GM23338 (cell line): ENCODE data around the gene HNRNPK. TPM values are rescaled to one million over a fixed set of nuclear protein-coding genes. Genes with fewer than 3 reads are reported as not detected.

Source experiments
- ATAC-seq: fragments of 200-7000 bp; cut with Tn5 transposase; 3 replicates; pipeline ENCODE4 v1.9.1; 2020
- DNase-seq: peaks from one replicate; pipeline ENCODE4 v3.0.0-alpha.2; 2015; ENCODE audit warnings: low spot score
- H2AFZ ChIP-seq: fragments of 200-600 bp; sonication (generic); 2 replicates; pipeline ENCODE4 v1.8.0; 2016; ENCODE audit warnings: antibody characterized with exemption, mild to moderate bottlenecking, moderate library complexity
- H3F3A ChIP-seq: fragments of 200-600 bp; sonication (generic); replicated peaks from 2 replicates; pipeline ENCODE4 v1.8.0; 2017; ENCODE audit warnings: antibody characterized with exemption, mixed run types, low read depth
- H3K27ac ChIP-seq: fragments of 200-600 bp; sonication (generic); 2 replicates; pipeline ENCODE4 v1.6.1; 2016; ENCODE audit warnings: low read depth
- H3K27me3 ChIP-seq: fragments of 200-600 bp; sonication (generic); 2 replicates; pipeline ENCODE4 v1.8.0; 2016; ENCODE audit warnings: mild to moderate bottlenecking, mixed run types, moderate library complexity; ENCODE audit not compliant: insufficient read depth
- H3K36me3 ChIP-seq: fragments of 200-600 bp; sonication (generic); 2 replicates; pipeline ENCODE4 v1.8.0; 2016; ENCODE audit warnings: mild to moderate bottlenecking; ENCODE audit not compliant: insufficient read depth
- H3K4me1 ChIP-seq: fragments of 200-600 bp; sonication (generic); 2 replicates; pipeline ENCODE4 v1.8.0; 2016; ENCODE audit warnings: mild to moderate bottlenecking, moderate library complexity; ENCODE audit not compliant: insufficient read depth
- H3K4me2 ChIP-seq: fragments of 200-600 bp; sonication (generic); 2 replicates; pipeline ENCODE4 v1.7.1; 2017; ENCODE audit warnings: mixed run types
- H3K4me3 ChIP-seq: fragments of 200-600 bp; sonication (generic); 2 replicates; pipeline ENCODE4 v1.6.1; 2016; ENCODE audit warnings: mixed run types
- H3K79me2 ChIP-seq: fragments of 200-600 bp; sonication (generic); replicated peaks from 2 replicates; pipeline ENCODE4 v1.8.0; 2017; ENCODE audit warnings: mild to moderate bottlenecking; ENCODE audit not compliant: insufficient read depth
- H3K9me2 ChIP-seq: fragments of 200-600 bp; sonication (generic); 2 replicates; pipeline ENCODE4 v1.8.0; 2017; ENCODE audit not compliant: insufficient read depth
- H4K20me1 ChIP-seq: fragments of 200-600 bp; sonication (generic); replicated peaks from 2 replicates; pipeline ENCODE4 v1.8.0; 2017; ENCODE audit warnings: mild to moderate bottlenecking; ENCODE audit not compliant: insufficient read depth
- H3K27ac Mint-ChIP-seq: 2 replicates; pipeline ENCODE4 v1.8.0; 2020; ENCODE audit warnings: inconsistent platforms, mild to moderate bottlenecking, moderate library complexity, mixed read lengths
- H3K27me3 Mint-ChIP-seq: 3 replicates; pipeline ENCODE4 v1.8.0; 2022; ENCODE audit warnings: low read depth, mild to moderate bottlenecking, moderate library complexity, mixed read lengths, inconsistent platforms; ENCODE audit not compliant: insufficient read depth, poor library complexity
- H3K36me3 Mint-ChIP-seq: 3 replicates; pipeline ENCODE4 v1.8.0; 2021; ENCODE audit warnings: low read depth, mild to moderate bottlenecking, inconsistent platforms, moderate library complexity, mixed read lengths
- H3K4me1 Mint-ChIP-seq: 3 replicates; pipeline ENCODE4 v1.8.0; 2020; ENCODE audit warnings: mild to moderate bottlenecking, inconsistent platforms, mixed read lengths
- H3K4me3 Mint-ChIP-seq: 3 replicates; pipeline ENCODE4 v1.8.0; 2021; ENCODE audit warnings: moderate library complexity, mild to moderate bottlenecking, inconsistent platforms, mixed read lengths
- H3K9me3 Mint-ChIP-seq: 3 replicates; pipeline ENCODE4 v1.8.0; 2020; ENCODE audit warnings: moderate library complexity, mild to moderate bottlenecking, inconsistent platforms, mixed read lengths
- CREB1 ChIP-seq: fragments of 250-450 bp; sonication (Bioruptor Pico); IDR thresholded peaks from 2 replicates; pipeline ENCODE4 v1.5.0; 2020; ENCODE audit warnings: low read depth, mild to moderate bottlenecking, moderate library complexity
- CTCF ChIP-seq, 2 experiments: fragments of 200-600 bp in 1 of 2; sonication (generic) in 1 of 2; conservative IDR thresholded peaks; 2 replicates each; pipeline versions ENCODE4 v1.5.1 to v1.6.1; 2016 to 2017; ENCODE audit warnings: antibody characterized with exemption in 2 of 2, low read depth in 2 of 2, mild to moderate bottlenecking in 2 of 2, moderate library complexity in 1 of 2
- ETS1 ChIP-seq: IDR thresholded peaks from 2 replicates; pipeline ENCODE4 v1.6.1; 2016; ENCODE audit warnings: antibody characterized with exemption
- EZH2 ChIP-seq: fragments of 200-600 bp; sonication (generic); IDR thresholded peaks from one replicate; pipeline ENCODE4 v1.8.0; 2017; ENCODE audit warnings: antibody characterized with exemption, mild to moderate bottlenecking, low read depth; ENCODE audit not compliant: unreplicated experiment
- EZH2phosphoT487 ChIP-seq: fragments of 200-600 bp; sonication (generic); IDR thresholded peaks from one replicate; pipeline ENCODE4 v1.8.1; 2018; ENCODE audit warnings: antibody characterized with exemption; ENCODE audit not compliant: unreplicated experiment
- JUNB ChIP-seq: IDR thresholded peaks from one replicate; pipeline ENCODE4 v1.6.1; 2016; ENCODE audit warnings: antibody characterized with exemption; ENCODE audit not compliant: unreplicated experiment
- NANOG ChIP-seq: IDR thresholded peaks from 2 replicates; pipeline ENCODE4 v1.6.1; 2016; ENCODE audit warnings: antibody characterized with exemption, borderline replicate concordance
- POLR2AphosphoS5 ChIP-seq: IDR thresholded peaks from 2 replicates; pipeline ENCODE4 v1.6.1; 2016; ENCODE audit warnings: antibody characterized with exemption, low read depth
- REST ChIP-seq: IDR thresholded peaks from one replicate; pipeline ENCODE4 v1.6.1; 2018; ENCODE audit warnings: antibody characterized with exemption; ENCODE audit not compliant: unreplicated experiment
- STAT1 ChIP-seq: IDR thresholded peaks from one replicate; pipeline ENCODE4 v1.6.1; 2016; ENCODE audit warnings: antibody characterized with exemption; ENCODE audit not compliant: unreplicated experiment
- ZNF114 ChIP-seq: fragments of 250-450 bp; sonication (Bioruptor Pico); IDR thresholded peaks from 2 replicates; pipeline ENCODE4 v1.5.0; 2020; ENCODE audit warnings: mild to moderate bottlenecking, moderate library complexity
- ZNF331 ChIP-seq: fragments of 250-450 bp; sonication (Bioruptor Pico); IDR thresholded peaks from 2 replicates; pipeline ENCODE4 v1.5.0; 2020; ENCODE audit warnings: low read depth, mild to moderate bottlenecking, moderate library complexity
- ZNF462 ChIP-seq: fragments of 250-450 bp; sonication (Bioruptor Pico); IDR thresholded peaks from 2 replicates; pipeline ENCODE4 v1.5.0; 2020; ENCODE audit warnings: mild to moderate bottlenecking, moderate library complexity
- polyA plus RNA-seq: library from polyadenylated mRNA; unstranded; fragments of >200 nt; fragmentation: Nextera tagmentation; extraction: Ambion mirVana; gene quantifications from 2 replicates; pipeline ENCODE4 v1.2.1, GENCODE V29; 2016
- total RNA-seq: library from RNA; depleted of rRNA; stranded (reverse); fragments of >200 nt; shearing (Covaris generic); gene quantifications from 2 replicates; pipeline ENCODE4 v1.2.3, GENCODE V29; 2014

Gene HNRNPK
- total and polyA plus RNA-seq, 2 experiments from 2014 or later: 417 to 1,083 TPM

GRCh38 chr9:83920469-83920926 is 59.5 kb downstream of the HNRNPK start:
- ATAC-seq: peak; percentile 49
- Histone ChIP-seq H3K27me3 (no peaks in the 10 kb centered on the region), H3K4me3 (peak overlapping the region; percentile 54), H3K36me3 (no peaks in the 10 kb centered on the region), H4K20me1 (no peaks in the 10 kb centered on the region), H3K27ac (peak overlapping the region; percentile 94), H3F3A (no peaks in the 10 kb centered on the region), H3K4me2 (peak overlapping the region; percentile 71), H2AFZ (peak overlapping the region; percentile 80), H3K4me1 (no peaks in the 10 kb centered on the region), H3K9me2 (no peaks in the 10 kb centered on the region), H3K79me2 (no peaks in the 10 kb centered on the region)
- H3K36me3 Mint-ChIP-seq: no peaks in the 10 kb centered on the region
- peak overlapping the region; percentile 98 for H3K27ac Mint-ChIP-seq
- TF ChIP-seq ZNF462 (CRISPR knock-in tag): no peak
- TF ChIP-seq STAT1: no peak
- peak; percentile 46; the same call in 1 of the 2 replicates for TF ChIP-seq ETS1
- peak; percentile 34 to 55; a peak in 3 of 4 replicates for TF ChIP-seq CTCF (conservative IDR thresholded peaks at IDR 0.05; ENCODE audit: low read depth in 2 of 2)
- no peak; the same call in 1 of the 2 replicates for TF ChIP-seq POLR2AphosphoS5
- no peak for TF ChIP-seq ZNF114
- TF ChIP-seq JUNB: no peak
- no peak for TF ChIP-seq CREB1 (CRISPR knock-in tag)
- no peak for TF ChIP-seq EZH2
- TF ChIP-seq NANOG: no peak
- no peak for TF ChIP-seq EZH2phosphoT487
- TF ChIP-seq REST: no peak
- no peak for TF ChIP-seq ZNF331 (CRISPR knock-in tag)
- H3K27me3 Mint-ChIP-seq: peaks cover 6% of the 10 kb centered on the region
- peaks cover 11% of the 10 kb centered on the region; the same call in 2 of the 3 replicates for H3K4me1 Mint-ChIP-seq
- H3K4me3 Mint-ChIP-seq: peak overlapping the region; percentile 78
- DNase-seq: peak; percentile 82
- H3K9me3 Mint-ChIP-seq: no peaks in the 10 kb centered on the region
